ENCODE data around the gene DIAPH3.

DNA sequence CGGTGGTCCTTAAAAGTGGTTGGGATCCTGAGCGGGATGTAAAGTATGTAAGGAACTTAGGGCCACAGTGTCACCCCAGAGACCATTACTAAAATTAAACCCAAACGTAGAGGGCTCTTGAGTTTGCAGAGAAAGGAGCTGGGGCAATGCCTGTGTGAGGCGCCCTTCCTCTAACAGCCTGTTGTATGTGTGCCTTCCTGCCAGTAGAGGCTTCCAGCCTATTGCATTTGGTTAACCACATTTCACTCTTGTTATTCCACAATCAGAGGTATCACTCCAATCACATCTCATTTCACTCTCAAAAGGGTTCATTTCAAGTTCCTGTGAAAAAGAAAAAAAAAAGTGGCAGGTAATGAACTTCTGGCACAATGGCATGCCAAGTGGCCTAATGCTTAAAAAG is 29.4 kb downstream of the DIAPH3 start:
- TF ChIP-seq RAD21 (conservative IDR thresholded peaks at IDR 0.05 in 1 of 2, IDR thresholded peaks at IDR 0.05 in 1 of 2) (no peak), PHF8 (IDR thresholded peaks at IDR 0.05; ENCODE audit: borderline replicate concordance, low read depth) (no peak), SMC3 (IDR thresholded peaks at IDR 0.05) (no peak)
- TF ChIP-seq, protein P1, sequence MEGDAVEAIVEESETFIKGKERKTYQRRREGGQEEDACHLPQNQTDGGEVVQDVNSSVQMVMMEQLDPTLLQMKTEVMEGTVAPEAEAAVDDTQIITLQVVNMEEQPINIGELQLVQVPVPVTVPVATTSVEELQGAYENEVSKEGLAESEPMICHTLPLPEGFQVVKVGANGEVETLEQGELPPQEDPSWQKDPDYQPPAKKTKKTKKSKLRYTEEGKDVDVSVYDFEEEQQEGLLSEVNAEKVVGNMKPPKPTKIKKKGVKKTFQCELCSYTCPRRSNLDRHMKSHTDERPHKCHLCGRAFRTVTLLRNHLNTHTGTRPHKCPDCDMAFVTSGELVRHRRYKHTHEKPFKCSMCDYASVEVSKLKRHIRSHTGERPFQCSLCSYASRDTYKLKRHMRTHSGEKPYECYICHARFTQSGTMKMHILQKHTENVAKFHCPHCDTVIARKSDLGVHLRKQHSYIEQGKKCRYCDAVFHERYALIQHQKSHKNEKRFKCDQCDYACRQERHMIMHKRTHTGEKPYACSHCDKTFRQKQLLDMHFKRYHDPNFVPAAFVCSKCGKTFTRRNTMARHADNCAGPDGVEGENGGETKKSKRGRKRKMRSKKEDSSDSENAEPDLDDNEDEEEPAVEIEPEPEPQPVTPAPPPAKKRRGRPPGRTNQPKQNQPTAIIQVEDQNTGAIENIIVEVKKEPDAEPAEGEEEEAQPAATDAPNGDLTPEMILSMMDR (IDR thresholded peaks at IDR 0.05), result no peak
